Measurements from ENCODE around the gene LTO1. TPM values are rescaled to one million over a fixed set of nuclear protein-coding genes. Genes with fewer than 3 reads are reported as not detected.

LTO1 gene
- total RNA-seq, 4 donors from 2014 or later = 13.3 to 35.2 (median 22.8) TPM

- TF ChIP-seq CTCF (IDR thresholded peaks at IDR 0.05; ENCODE audit: low read depth) = no peak
Observed at GRCh38 chr11:69659591-69659990, 15.6 kb downstream of the LTO1 start.

- no peak for TF ChIP-seq CTCF (IDR thresholded peaks at IDR 0.05; ENCODE audit: low read depth)
Observed at GRCh38 chr11:69658626-69659450, 16.3 kb downstream of the LTO1 start.

GRCh38 chr11:69657911-69658625, 17.1 kb downstream of the LTO1 start:
- TF ChIP-seq CTCF (IDR thresholded peaks at IDR 0.05; ENCODE audit: low read depth) = no peak

GRCh38 chr11:69657456-69657910, 17.7 kb downstream of the LTO1 start:
- no peak for TF ChIP-seq CTCF (IDR thresholded peaks at IDR 0.05; ENCODE audit: low read depth)

- no peak for TF ChIP-seq CTCF (IDR thresholded peaks at IDR 0.05; ENCODE audit: low read depth)
Observed at GRCh38 chr11:69656536-69657455, 18.4 kb downstream of the LTO1 start.

- no peak for TF ChIP-seq CTCF (IDR thresholded peaks at IDR 0.05; ENCODE audit: low read depth)
Observed at GRCh38 chr11:69655479-69656428, 19.4 kb downstream of the LTO1 start.
